GM12891 (cell line): ENCODE measurements around the gene LMF2.

Experiments
- PAX5 ChIP-seq: IDR thresholded peaks from 2 replicates; pipeline ENCODE4 v1.6.1; 2011; ENCODE audit warnings: low read length, moderate library complexity, mild to moderate bottlenecking; ENCODE audit not compliant: insufficient read depth, severe bottlenecking
- POLR2A ChIP-seq: IDR thresholded peaks from 2 replicates; pipeline ENCODE4 v1.6.1; 2011; ENCODE audit warnings: low read depth, low read length, control low read depth

GRCh38 chr22:50542416-50542927, 35.0 kb upstream of the LMF2 start:
- TF ChIP-seq POLR2A, result peak; percentile 15; the same call in 1 of the 2 replicates
- TF ChIP-seq PAX5, result no peak
